DMS153 treated with DMSO at 0.1 percent for 48 hours (cell line): ENCODE measurements around the gene HEXIM2.
"Not testable (repeated sequence)": the region's sequence is repeated elsewhere in the genome, so short reads cannot be mapped to it uniquely, and the experiment has no call there.

Source experiments
- DNase-seq: peaks from one replicate; lab custom pipeline; 2025; ENCODE audit not compliant: unreplicated experiment; lab: John Stamatoyannopoulos, UW

HEXIM2 gene

GRCh38 chr17:45168991-45169752 lies 7.5 kb downstream of the HEXIM2 start:
- no peak for DNase-seq

- no peak for DNase-seq
These were observed 8.7 kb downstream of the HEXIM2 start for GRCh38 chr17:45170280-45170930.

GRCh38 chr17:45170931-45171337 lies 9.3 kb downstream of the HEXIM2 start:
- no peak for DNase-seq

GRCh38 chr17:45171338-45172231 lies 9.9 kb downstream of the HEXIM2 start:
- no peak for DNase-seq

- no peak for DNase-seq
These were observed 10.5 kb downstream of the HEXIM2 start for GRCh38 chr17:45172232-45172540.

GRCh38 chr17:45172541-45173286 lies 11.0 kb downstream of the HEXIM2 start:
- no peak for DNase-seq

GRCh38 chr17:45175759-45176115 lies 14.1 kb downstream of the HEXIM2 start:
- DNase-seq, result no peak

GRCh38 chr17:45177563-45177962 lies 15.9 kb downstream of the HEXIM2 start:
- DNase-seq, result no peak

- DNase-seq, result no peak
These were observed 22.5 kb downstream of the HEXIM2 start for GRCh38 chr17:45184144-45184543.

GRCh38 chr17:45186801-45187354 lies 25.2 kb downstream of the HEXIM2 start:
- DNase-seq, result no peak

GRCh38 chr17:45189009-45189408 lies 27.3 kb downstream of the HEXIM2 start:
- DNase-seq, result no peak

- DNase-seq, result no peak
These were observed 29.0 kb downstream of the HEXIM2 start for GRCh38 chr17:45190503-45191255.

- no peak for DNase-seq
These were observed 33.7 kb downstream of the HEXIM2 start for GRCh38 chr17:45195424-45195823.

- DNase-seq, result no peak
These were observed 35.4 kb downstream of the HEXIM2 start for GRCh38 chr17:45197108-45197507.

GRCh38 chr17:45197555-45198334 lies 36.1 kb downstream of the HEXIM2 start:
- DNase-seq, result peak; percentile 84

GRCh38 chr17:45200701-45201100 lies 39.0 kb downstream of the HEXIM2 start:
- DNase-seq, result no peak

- no peak for DNase-seq
These were observed 39.8 kb downstream of the HEXIM2 start for GRCh38 chr17:45201457-45201856.

- not testable (repeated sequence) for DNase-seq
These were observed 40.2 kb downstream of the HEXIM2 start for GRCh38 chr17:45201880-45202279.

- peak; percentile 41 for DNase-seq
These were observed 57.4 kb downstream of the HEXIM2 start for GRCh38 chr17:45218895-45219661.
